HepG2 (cell line): ENCODE measurements around the gene GLYR1. TPM values are rescaled to one million over a fixed set of nuclear protein-coding genes. Genes with fewer than 3 reads are reported as not detected.
A peak's percentile ranks its signal among the peaks of the same experiment; 100 is the strongest.

Experiments
- ATF7 ChIP-seq, 2 experiments: fragments of 450-650 bp in 1 of 2; sonication (generic) in 1 of 2; formaldehyde crosslinking in 1 of 2; IDR thresholded peaks; 2 replicates each; pipeline versions ENCODE4 v1.4.0 to v1.6.1; 2016 to 2020; ENCODE audit warnings: antibody characterized with exemption in 1 of 2, mild to moderate bottlenecking in 1 of 2, missing genetic modification reagents in 1 of 2
- CCAR2 ChIP-seq: fragments of 200-400 bp; formaldehyde crosslinking; optimal IDR thresholded peaks from 2 replicates; pipeline ENCODE3; 2018; ENCODE audit warnings: low read depth, mild to moderate bottlenecking, low read length, moderate library complexity
- DNMT3B ChIP-seq: conservative IDR thresholded peaks from 2 replicates; pipeline ENCODE4 v1.6.1; 2016; ENCODE audit warnings: missing biosample characterization, control low read depth
- DPF2 ChIP-seq: sonication (generic); formaldehyde crosslinking; IDR thresholded peaks from 2 replicates; pipeline ENCODE4 v1.4.0; 2020; ENCODE audit warnings: mild to moderate bottlenecking, low read depth, missing genetic modification reagents, borderline replicate concordance
- ETV5 ChIP-seq: IDR thresholded peaks from 2 replicates; pipeline ENCODE4 v1.6.1; 2018; ENCODE audit warnings: missing biosample characterization, missing genetic modification reagents, inconsistent platforms, borderline replicate concordance
- GMEB1 ChIP-seq: sonication (generic); formaldehyde crosslinking; IDR thresholded peaks from 2 replicates; pipeline ENCODE4 v1.5.1; 2020; ENCODE audit warnings: missing genetic modification reagents, mild to moderate bottlenecking, borderline replicate concordance
- HOXA9 ChIP-seq: sonication (generic); formaldehyde crosslinking; IDR thresholded peaks from 2 replicates; pipeline ENCODE4 v1.8.1; 2022; ENCODE audit warnings: missing genetic modification reagents, mild to moderate bottlenecking, moderate library complexity, borderline replicate concordance
- ISX ChIP-seq: sonication (generic); formaldehyde crosslinking; conservative IDR thresholded peaks from 2 replicates; pipeline ENCODE4 v1.5.0; 2020; ENCODE audit warnings: missing genetic modification reagents
- KDM5A ChIP-seq: fragments of 200-600 bp; sonication (generic); IDR thresholded peaks from 2 replicates; pipeline ENCODE4 v1.7.0; 2018; ENCODE audit warnings: antibody characterized with exemption, mild to moderate bottlenecking, low read length, borderline replicate concordance
- KDM5B ChIP-seq: sonication (generic); formaldehyde crosslinking; IDR thresholded peaks from 2 replicates; pipeline ENCODE4 v1.4.0; 2020; ENCODE audit warnings: missing genetic modification reagents, mild to moderate bottlenecking, borderline replicate concordance
- MTF1 ChIP-seq: sonication (generic); formaldehyde crosslinking; IDR thresholded peaks from 2 replicates; pipeline ENCODE4 v1.5.0; 2020; ENCODE audit warnings: missing genetic modification reagents
- SNRNP70 ChIP-seq: fragments of 200-400 bp; formaldehyde crosslinking; IDR thresholded peaks from 2 replicates; pipeline ENCODE4 v1.6.1; 2017; ENCODE audit warnings: mild to moderate bottlenecking, low read depth, low read length, moderate library complexity
- SRSF4 ChIP-seq: fragments of 200-400 bp; formaldehyde crosslinking; IDR thresholded peaks from one replicate; pipeline ENCODE4 v1.6.1; 2018; ENCODE audit warnings: mild to moderate bottlenecking, low read depth, low read length, moderate library complexity; ENCODE audit not compliant: poor library complexity, severe bottlenecking
- TGIF2 ChIP-seq: IDR thresholded peaks from 2 replicates; pipeline ENCODE4 v1.6.1; 2016; ENCODE audit warnings: control low read depth, missing compliant biosample characterization
- ZBTB8A ChIP-seq: sonication (generic); formaldehyde crosslinking; IDR thresholded peaks from 2 replicates; pipeline ENCODE4 v1.4.0; 2020; ENCODE audit warnings: mild to moderate bottlenecking, low read depth, missing genetic modification reagents, borderline replicate concordance
- ZNF382 ChIP-seq: sonication (generic); formaldehyde crosslinking; IDR thresholded peaks from 2 replicates; pipeline ENCODE4 v1.5.0; 2020; ENCODE audit warnings: missing genetic modification reagents, mild to moderate bottlenecking, borderline replicate concordance
- ZNF576 ChIP-seq: sonication (generic); formaldehyde crosslinking; IDR thresholded peaks from 2 replicates; pipeline ENCODE4 v1.4.0; 2020; ENCODE audit warnings: mild to moderate bottlenecking, missing genetic modification reagents
- ZNF740 ChIP-seq: sonication (generic); formaldehyde crosslinking; IDR thresholded peaks from 2 replicates; pipeline ENCODE4 v1.4.0; 2020; ENCODE audit warnings: missing genetic modification reagents
- ZNF792 ChIP-seq: IDR thresholded peaks from 2 replicates; pipeline ENCODE4 v1.6.1; 2016
- ZSCAN29 ChIP-seq: sonication (generic); formaldehyde crosslinking; conservative IDR thresholded peaks from 2 replicates; pipeline ENCODE4 v1.4.0; 2020; ENCODE audit warnings: mild to moderate bottlenecking, missing genetic modification reagents
- polyA plus RNA-seq, 8 experiments: library from polyadenylated mRNA; depleted of rRNA in 3 of 8; stranded (reverse) in 7 of 8; unstranded in 1 of 8; fragments of >200 nt; fragmentation: Illumina TruSeq in 4 of 8; extraction: Trizol in 4 of 8; gene quantifications; 2 replicates each; pipeline versions ENCODE4 v1.2.1 to v1.2.3, GENCODE V29; 2011 to 2016; ENCODE audit warnings: low read depth in 4 of 8, missing spikeins in 1 of 8, mixed read lengths in 1 of 8; ENCODE audit not compliant: insufficient read depth in 1 of 8
- total RNA-seq, 5 experiments: library from RNA; depleted of rRNA; stranded (reverse); fragments of >200 nt; fragmentation: Illumina TruSeq; extraction: Trizol; gene quantifications; 2 replicates each; pipeline ENCODE4 v1.2.3, GENCODE V29; 2016; ENCODE audit warnings: low read depth in 1 of 5
- TF ChIP-seq, protein P1 (sequence below): sonication (generic); formaldehyde crosslinking; IDR thresholded peaks from 2 replicates; pipeline ENCODE4 v1.4.0; 2020; ENCODE audit warnings: missing genetic modification reagents, low read depth, mild to moderate bottlenecking, borderline replicate concordance
- TF ChIP-seq, protein P2 (sequence below): fragments of 450-650 bp; IDR thresholded peaks from 2 replicates; pipeline ENCODE4 v1.6.1; 2017
- TF ChIP-seq, protein P3 (sequence below): sonication (generic); formaldehyde crosslinking; IDR thresholded peaks from 2 replicates; pipeline ENCODE4 v1.5.0; 2020; ENCODE audit warnings: missing genetic modification reagents

GLYR1 gene
- total and polyA plus RNA-seq, 2 of the 13 experiments (the other 11 are each of a cell fraction or from before 2014, with no cell fraction given) = 28.3 to 48.7 TPM

GRCh38 chr16:4768549-4769305 is 78.4 kb downstream of the GLYR1 start (continued):
- peak; percentile 91; the same call in 1 of the 2 replicates for TF ChIP-seq GMEB1
- TF ChIP-seq, protein P1, sequence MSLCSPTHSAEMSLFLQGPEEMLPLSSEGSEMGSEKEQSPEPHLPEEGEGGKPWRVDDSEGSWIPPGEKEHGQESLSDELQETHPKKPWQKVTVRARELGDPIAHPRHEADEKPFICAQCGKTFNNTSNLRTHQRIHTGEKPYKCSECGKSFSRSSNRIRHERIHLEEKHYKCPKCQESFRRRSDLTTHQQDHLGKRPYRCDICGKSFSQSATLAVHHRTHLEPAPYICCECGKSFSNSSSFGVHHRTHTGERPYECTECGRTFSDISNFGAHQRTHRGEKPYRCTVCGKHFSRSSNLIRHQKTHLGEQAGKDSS (CRISPR knock-in tag) = no peak
- TF ChIP-seq ZSCAN29 (CRISPR knock-in tag) = 0 out of 2 replicates have a peak, but pooled peaks have one; percentile 57
- peak; percentile 91 for TF ChIP-seq ZNF792 (CRISPR knock-in tag)
- TF ChIP-seq KDM5B (CRISPR knock-in tag) = peak; percentile 73
- TF ChIP-seq ZNF382 (CRISPR knock-in tag) = no peak
- no peak for TF ChIP-seq SNRNP70
- TF ChIP-seq ZNF740 (CRISPR knock-in tag) = no peak
- TF ChIP-seq DPF2 (CRISPR knock-in tag) = no peak
- TF ChIP-seq SRSF4 = no peak
- TF ChIP-seq KDM5A = no peak; the same call in 1 of the 2 replicates
- TF ChIP-seq ATF7 (IDR thresholded peaks at IDR 0.05) = no peak
- TF ChIP-seq ATF7 (CRISPR knock-in tag; IDR thresholded peaks at IDR 0.05) = no peak
- TF ChIP-seq CCAR2 = no peak
- TF ChIP-seq, protein P2, sequence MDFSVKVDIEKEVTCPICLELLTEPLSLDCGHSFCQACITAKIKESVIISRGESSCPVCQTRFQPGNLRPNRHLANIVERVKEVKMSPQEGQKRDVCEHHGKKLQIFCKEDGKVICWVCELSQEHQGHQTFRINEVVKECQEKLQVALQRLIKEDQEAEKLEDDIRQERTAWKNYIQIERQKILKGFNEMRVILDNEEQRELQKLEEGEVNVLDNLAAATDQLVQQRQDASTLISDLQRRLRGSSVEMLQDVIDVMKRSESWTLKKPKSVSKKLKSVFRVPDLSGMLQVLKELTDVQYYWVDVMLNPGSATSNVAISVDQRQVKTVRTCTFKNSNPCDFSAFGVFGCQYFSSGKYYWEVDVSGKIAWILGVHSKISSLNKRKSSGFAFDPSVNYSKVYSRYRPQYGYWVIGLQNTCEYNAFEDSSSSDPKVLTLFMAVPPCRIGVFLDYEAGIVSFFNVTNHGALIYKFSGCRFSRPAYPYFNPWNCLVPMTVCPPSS = no peak
- TF ChIP-seq ZNF576 = no peak
- TF ChIP-seq DNMT3B (CRISPR knock-in tag) = no peak
- no peak for TF ChIP-seq HOXA9 (CRISPR knock-in tag)
- TF ChIP-seq, protein P3, sequence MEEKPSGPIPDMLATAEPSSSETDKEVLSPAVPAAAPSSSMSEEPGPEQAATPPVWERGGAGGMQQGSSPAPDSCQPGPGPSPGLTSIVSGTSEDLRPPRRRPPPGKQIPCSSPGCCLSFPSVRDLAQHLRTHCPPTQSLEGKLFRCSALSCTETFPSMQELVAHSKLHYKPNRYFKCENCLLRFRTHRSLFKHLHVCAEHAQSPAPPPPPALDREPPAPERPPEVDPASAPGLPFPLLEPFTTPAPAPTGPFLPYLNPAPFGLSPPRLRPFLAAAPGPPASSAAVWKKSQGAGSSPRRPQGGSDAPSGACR (CRISPR knock-in tag) = no peak
- TF ChIP-seq ZBTB8A (CRISPR knock-in tag) = no peak
- TF ChIP-seq TGIF2 = 0 out of 2 replicates have a peak, but pooled peaks have one; percentile 24
- peak; percentile 79 for TF ChIP-seq ETV5
- no peak for TF ChIP-seq ISX
- no peak for TF ChIP-seq MTF1
